GM21367 (cell line): ENCODE measurements around the gene GDPD1.
"Not testable (repeated sequence)": the region's sequence is repeated elsewhere in the genome, so short reads cannot be mapped to it uniquely, and the experiment has no call there.

Experiments
- ATAC-seq: cut with Tn5 transposase; IDR thresholded peaks from one replicate; pipeline ENCODE4 v1.9.1; 2021; ENCODE audit not compliant: unreplicated experiment

GDPD1 gene

GRCh38 chr17:59220328-59221158 lies at the start of gene GDPD1:
GDPD1 (plus strand) TSS chr17:59220511; CDS start chr17:59220610, 99 bp downstream.
- ATAC-seq = peak; percentile 86

GRCh38 chr17:59172436-59173004 lies 47.8 kb upstream of the GDPD1 start:
- ATAC-seq = no peak

- ATAC-seq = no peak
Observed at GRCh38 chr17:59174671-59175070, 45.6 kb upstream of the GDPD1 start.

- no peak for ATAC-seq
Observed at GRCh38 chr17:59175076-59175475, 45.2 kb upstream of the GDPD1 start.

- no peak for ATAC-seq
Observed at GRCh38 chr17:59178266-59178985, 41.9 kb upstream of the GDPD1 start.

- ATAC-seq = not testable (repeated sequence)
Observed at GRCh38 chr17:59179601-59180000, 40.7 kb upstream of the GDPD1 start.

- ATAC-seq = no peak
Observed at GRCh38 chr17:59180626-59181025, 39.7 kb upstream of the GDPD1 start.

- no peak for ATAC-seq
Observed at GRCh38 chr17:59181481-59181880, 38.8 kb upstream of the GDPD1 start.

- no peak for ATAC-seq
Observed at GRCh38 chr17:59185997-59186396, 34.3 kb upstream of the GDPD1 start.

- ATAC-seq = no peak
Observed at GRCh38 chr17:59186850-59187249, 33.5 kb upstream of the GDPD1 start.

GRCh38 chr17:59190806-59191205 lies 29.5 kb upstream of the GDPD1 start:
- no peak for ATAC-seq

- no peak for ATAC-seq
Observed at GRCh38 chr17:59193336-59193862, 26.9 kb upstream of the GDPD1 start.

GRCh38 chr17:59199398-59199797 lies 20.9 kb upstream of the GDPD1 start:
- ATAC-seq = no peak

- no peak for ATAC-seq
Observed at GRCh38 chr17:59202320-59202719, 18.0 kb upstream of the GDPD1 start.

- no peak for ATAC-seq
Observed at GRCh38 chr17:59219370-59219769, 941 bp upstream of the GDPD1 start.

GRCh38 chr17:59219992-59220327 lies 351 bp upstream of the GDPD1 start:
- no peak for ATAC-seq

GRCh38 chr17:59221159-59221847 lies 992 bp downstream of the GDPD1 start:
- ATAC-seq = no peak

- ATAC-seq = no peak
Observed at GRCh38 chr17:59223813-59224212, 3.5 kb downstream of the GDPD1 start.

- not testable (repeated sequence) for ATAC-seq
Observed at GRCh38 chr17:59228588-59228987, 8.3 kb downstream of the GDPD1 start.

- ATAC-seq = no peak
Observed at GRCh38 chr17:59230764-59231163, 10.5 kb downstream of the GDPD1 start.

GRCh38 chr17:59234631-59235030 lies 14.3 kb downstream of the GDPD1 start:
- no peak for ATAC-seq
